Ovary (tissue), 9 donors: Measurements from ENCODE around the gene C1S. TPM values are rescaled to one million over a fixed set of nuclear protein-coding genes. Genes with fewer than 3 reads are reported as not detected.
A peak's percentile ranks its signal among the peaks of the same experiment; 100 is the strongest.

Experiments
- DNase-seq, 5 donors: peaks; one replicate each; pipeline ENCODE4 v3.0.0-alpha.2; 2019 to 2020
- H3K27ac ChIP-seq, 2 donors: fragments of 200-600 bp; one replicate each; pipeline versions ENCODE4 v1.5.1 to v1.8.0; 2019 to 2022
- H3K27me3 ChIP-seq: fragments of 200-600 bp; one replicate; pipeline ENCODE4 v1.8.0; 2022
- H3K36me3 ChIP-seq: fragments of 200-600 bp; sonication (generic); one replicate; pipeline ENCODE4 v1.5.1; 2019
- H3K4me1 ChIP-seq: one replicate; pipeline ENCODE4 v1.8.1; 2013; ENCODE audit warnings: mild to moderate bottlenecking, moderate library complexity; ENCODE audit not compliant: insufficient read depth
- H3K4me3 ChIP-seq: fragments of 200-600 bp; sonication (generic); one replicate; pipeline ENCODE4 v1.5.1; 2017
- H3K9me3 ChIP-seq, 2 donors: fragments of 200-600 bp in 1 of 2; sonication (generic) in 1 of 2; one replicate each; pipeline versions ENCODE4 v1.5.1 to v1.8.1; 2013 to 2019; ENCODE audit warnings: mild to moderate bottlenecking in 1 of 2, moderate library complexity in 1 of 2
- EP300 ChIP-seq: sonication (generic); formaldehyde crosslinking; IDR thresholded peaks from one replicate; pipeline ENCODE4 v1.6.1; 2017; ENCODE audit warnings: antibody characterized with exemption
- POLR2A ChIP-seq: fragments of 450-650 bp; IDR thresholded peaks from one replicate; pipeline ENCODE4 v1.6.1; 2017; ENCODE audit warnings: antibody characterized with exemption, mild to moderate bottlenecking, moderate library complexity
- WGBS, 3 donors: extraction: QIAGEN DNeasy Blood & Tissue Kit in 1 of 3; methylation state at CpG; one replicate each; pipeline versions ENCODE4 v1.1.5 to v1.1.7; 2013 to 2017; 5-methylcytosine and 5-hydroxymethylcytosine counted together
- intact Hi-C, 4 donors: fragments of 100-400 bp; cut with DNase I; formaldehyde crosslinking; loops; one replicate each; pipeline versions ENCODE4 v1.11.0 to v1.15.1; 2022 to 2023
- polyA plus RNA-seq, 2 donors: library from polyadenylated mRNA; stranded (reverse); fragments of 200-250 nt in 1 of 2; fragments of 350-450 nt in 1 of 2; fragmentation: Illumina TruSeq in 1 of 2; extraction: RNeasy Lipid Tissue Mini Kit (QIAGEN cat#74804) in 1 of 2; gene quantifications; one replicate each; pipeline ENCODE4 v1.2.3, GENCODE V29; 2013 to 2014
- total RNA-seq, 7 donors: library from RNA; depleted of rRNA in 2 of 7; stranded (reverse); fragments of >200 nt in 2 of 7; fragmentation: NEBNext Ultra II Directional in 3 of 7; extraction: Animal tissue kit (Norgen Biotek cat#: 25700) in 3 of 7; gene quantifications; one replicate each; pipeline versions ENCODE4 v1.1.0 to v1.2.4, GENCODE V29; 2016 to 2023
- TF ChIP-seq, protein P1 (sequence below), 3 donors: fragments of 450-650 bp in 2 of 3; fragments of 200-600 bp in 1 of 3; IDR thresholded peaks; one replicate each; pipeline versions ENCODE4 v1.5.1 to v1.8.0; 2016 to 2022; ENCODE audit warnings: antibody characterized with exemption in 3 of 3, mild to moderate bottlenecking in 1 of 3
- donor health status: DM: no; HTN: no; CAD: no; lungs with moderate emphysema.
- donor health status: DM: no; HTN: no; CAD: no.
- donor health status: Bipolar disorder and iron deficiency.
- donor health status: DM: yes; HTN: yes; CAD: no.
- donor health status: DM: no; HTN: no; CAD: no.
- donor health status: DM: yes; HTN: yes; CAD: no.

C1S gene
- total and polyA plus RNA-seq, 9 donors: 499 to 1,495 (median 952) TPM

DNA sequence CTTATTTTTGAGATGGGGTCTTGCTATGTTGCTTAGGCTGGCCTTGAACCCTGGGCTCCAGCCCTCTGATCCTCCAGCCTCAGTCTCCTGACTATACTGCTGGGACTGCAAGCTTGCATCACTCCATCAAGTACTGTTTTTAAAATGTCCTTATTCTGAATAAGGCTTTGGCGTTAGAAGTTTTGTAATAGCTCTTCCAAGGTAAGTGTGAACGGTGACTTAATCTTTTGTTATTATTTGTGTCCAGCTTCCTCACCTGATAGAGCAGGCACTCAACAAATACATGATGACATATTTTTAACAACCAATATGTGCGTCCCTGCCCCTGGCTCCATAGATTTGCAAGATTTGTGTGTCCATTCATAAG, 47.1 kb downstream of the C1S start:
- intact Hi-C loops: loop anchor here in 3 of 4 donors (2.0 to 5.0 kb wide), 2 partner anchors 15 to 45 kb away; partner anchors contain the start of genes C1S (in 2 of the 3) and C1R (in 1 of the 3)

DNA sequence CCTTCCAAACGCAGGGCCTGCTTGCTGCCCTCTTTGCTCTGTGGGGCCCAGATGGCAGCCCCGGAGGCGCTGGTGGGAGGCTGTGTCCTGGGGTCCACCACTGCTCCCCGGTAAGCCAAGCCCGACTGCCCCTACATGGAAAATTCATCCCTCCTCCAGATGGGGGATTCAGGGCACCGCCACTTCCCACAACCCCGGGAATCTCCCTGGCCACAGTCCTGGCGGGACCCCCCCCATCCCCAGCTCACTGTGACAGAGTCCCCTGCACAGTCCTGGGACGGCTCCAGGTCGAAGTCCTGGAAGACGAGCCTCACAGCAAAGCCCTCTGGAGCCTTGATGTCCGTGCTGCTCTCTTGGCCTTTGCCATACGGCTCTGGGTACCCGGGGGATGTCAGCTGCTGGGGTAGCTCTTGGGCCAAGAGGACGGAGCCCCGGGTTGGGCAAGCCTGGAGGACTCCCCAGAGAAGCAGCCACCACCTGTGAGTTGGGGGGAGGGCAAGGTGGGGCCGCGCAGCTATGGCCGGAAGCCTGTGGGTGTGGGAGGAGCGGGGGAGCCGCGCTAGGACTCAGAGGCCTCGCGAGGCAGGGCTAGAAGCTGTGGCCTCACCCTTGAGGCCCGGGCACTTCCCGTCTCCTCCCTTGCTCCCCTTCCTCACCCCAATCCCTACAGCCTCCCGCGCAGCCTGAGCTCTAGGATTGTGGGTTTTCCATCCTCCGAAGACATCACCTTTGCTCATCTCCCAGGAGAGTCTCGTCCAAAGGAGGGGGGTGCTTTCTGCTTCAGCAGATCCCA, 47.7 kb downstream of the C1S start:
- no peaks in the 10 kb centered on the region for H3K9me3 ChIP-seq
- TF ChIP-seq, protein P1, sequence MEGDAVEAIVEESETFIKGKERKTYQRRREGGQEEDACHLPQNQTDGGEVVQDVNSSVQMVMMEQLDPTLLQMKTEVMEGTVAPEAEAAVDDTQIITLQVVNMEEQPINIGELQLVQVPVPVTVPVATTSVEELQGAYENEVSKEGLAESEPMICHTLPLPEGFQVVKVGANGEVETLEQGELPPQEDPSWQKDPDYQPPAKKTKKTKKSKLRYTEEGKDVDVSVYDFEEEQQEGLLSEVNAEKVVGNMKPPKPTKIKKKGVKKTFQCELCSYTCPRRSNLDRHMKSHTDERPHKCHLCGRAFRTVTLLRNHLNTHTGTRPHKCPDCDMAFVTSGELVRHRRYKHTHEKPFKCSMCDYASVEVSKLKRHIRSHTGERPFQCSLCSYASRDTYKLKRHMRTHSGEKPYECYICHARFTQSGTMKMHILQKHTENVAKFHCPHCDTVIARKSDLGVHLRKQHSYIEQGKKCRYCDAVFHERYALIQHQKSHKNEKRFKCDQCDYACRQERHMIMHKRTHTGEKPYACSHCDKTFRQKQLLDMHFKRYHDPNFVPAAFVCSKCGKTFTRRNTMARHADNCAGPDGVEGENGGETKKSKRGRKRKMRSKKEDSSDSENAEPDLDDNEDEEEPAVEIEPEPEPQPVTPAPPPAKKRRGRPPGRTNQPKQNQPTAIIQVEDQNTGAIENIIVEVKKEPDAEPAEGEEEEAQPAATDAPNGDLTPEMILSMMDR (IDR thresholded peaks at IDR 0.05): no peak
- TF ChIP-seq POLR2A: peak; percentile 58
- WGBS, 3 donors: 3 to 9% (median 5%) methylated on average over 29 to 30 of the region's 30 CpGs
- intact Hi-C loops: loop anchor here in 3 of 4 donors (2.0 to 5.0 kb wide), 2 partner anchors 15 to 46 kb away; partner anchors contain the start of genes C1S (in 2 of the 3) and C1R (in 1 of the 3)
- H3K4me3 ChIP-seq: peak overlapping the region; percentile 70
- peaks cover 5% of the 10 kb centered on the region for H3K4me1 ChIP-seq
- H3K27me3 ChIP-seq: no peaks in the 10 kb centered on the region
- no peaks in the 10 kb centered on the region for H3K36me3 ChIP-seq
- peak; percentile 81 to 86 (median 81) for DNase-seq
- H3K27ac ChIP-seq: peak overlapping the region; percentile 98 to 99

More for the DNA sequence above, 47.1 kb downstream of the C1S start:
- no peak for DNase-seq
- Histone ChIP-seq H3K4me3 (peak overlapping the region; percentile 70), H3K27ac (peak overlapping the region; percentile 98 to 99), H3K27me3 (no peaks in the 10 kb centered on the region), H3K36me3 (no peaks in the 10 kb centered on the region), H3K4me1 (peaks cover 6% of the 10 kb centered on the region), H3K9me3 (no peaks in the 10 kb centered on the region)
- TF ChIP-seq, protein P1 (IDR thresholded peaks at IDR 0.05): no peak
- no peak for TF ChIP-seq POLR2A
- TF ChIP-seq EP300: no peak
- WGBS, 3 donors: 34 to 36% (median 35%) methylated on average over 3 of the region's 3 CpGs

DNA sequence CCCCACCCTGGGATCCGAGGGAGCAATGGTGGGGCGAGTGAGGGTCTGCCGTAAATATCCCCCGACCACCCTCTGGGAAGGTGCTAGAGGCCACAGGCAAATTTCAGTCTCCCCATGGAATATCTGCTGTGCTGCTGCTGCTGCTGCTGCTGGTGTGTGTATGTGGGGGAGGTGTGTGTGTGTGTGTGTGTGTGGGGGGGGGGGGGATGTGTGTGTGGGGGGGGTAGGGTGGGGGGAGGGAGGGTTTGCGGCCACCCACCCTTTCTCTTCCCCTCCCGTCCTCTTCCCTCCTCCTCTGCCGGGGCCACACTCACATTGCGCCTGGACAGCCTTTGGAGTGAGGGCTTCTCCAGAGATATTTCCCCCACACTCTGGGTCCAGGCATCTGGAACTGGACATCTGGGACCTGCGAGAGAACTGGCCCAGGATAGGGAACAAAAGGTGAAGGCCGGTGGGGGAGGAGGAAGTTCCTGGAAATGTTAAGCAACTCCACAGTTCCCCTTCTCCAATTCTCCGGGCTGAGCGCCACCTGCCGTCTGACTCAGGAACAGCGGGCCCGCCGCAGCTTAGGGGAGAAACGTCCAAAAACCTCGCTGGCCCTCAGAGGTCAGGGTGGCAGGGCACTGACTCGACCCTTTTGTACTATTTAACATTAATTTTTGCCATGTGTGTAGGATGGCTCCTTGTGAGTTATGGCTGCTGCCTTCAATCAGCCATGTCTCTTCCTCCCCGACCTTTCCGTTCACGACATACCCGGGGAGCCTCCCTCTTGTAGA, 48.5 kb downstream of the C1S start, which contains the start of gene C1RL:
Gene C1RL, minus strand, starts transcription at position 419 of the 776 bp plus-strand sequence. Its CDS starts 34 bp downstream, at position 385.
- WGBS, 3 donors: 10 to 12% (median 11%) methylated on average over 22 to 23 of the region's 23 CpGs
- peaks cover 5% of the 10 kb centered on the region for H3K4me1 ChIP-seq
- peak within 1 kb of the TSS; percentile 70 for H3K4me3 ChIP-seq
- intact Hi-C loops: loop anchor here in 3 of 4 donors (1.0 to 5.0 kb wide), 3 partner anchors 16 to 49 kb away; partner anchors contain the start of genes C1S (in 3 of the 3) and C1R (in 1 of the 3)
- TF ChIP-seq EP300: peak; percentile 99
- TF ChIP-seq, protein P1 (IDR thresholded peaks at IDR 0.05): peak; percentile 96 to 99 (median 98)
- TF ChIP-seq POLR2A: peak; percentile 83
- DNase-seq: peak; percentile 96 to 98 (median 97)
- no peaks in the 10 kb centered on the region for H3K27me3 ChIP-seq
- H3K36me3 ChIP-seq: no peaks in the 10 kb centered on the region
- no peaks in the 10 kb centered on the region for H3K9me3 ChIP-seq
- peak within 1 kb of the TSS; percentile 98 to 99 for H3K27ac ChIP-seq

DNA sequence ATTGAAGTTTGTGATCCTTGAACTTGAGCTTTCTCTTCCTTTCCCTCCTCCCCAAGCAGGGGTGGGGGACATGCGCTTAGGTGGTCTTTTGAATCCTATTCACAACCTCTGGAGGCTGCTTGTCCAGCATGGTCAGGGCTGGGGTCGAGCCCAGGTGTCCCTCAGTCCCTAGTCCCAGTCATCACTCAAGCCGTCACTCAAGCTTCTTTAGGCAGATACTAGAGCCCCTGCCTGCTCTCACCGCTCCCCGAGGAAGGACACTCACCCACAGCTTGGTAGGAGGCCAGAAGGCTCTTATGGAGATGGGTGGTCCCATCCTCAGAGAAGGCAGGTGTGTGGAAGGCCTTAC, 49.0 kb downstream of the C1S start:
- Histone ChIP-seq H3K4me3 (peak overlapping the region; percentile 6), H3K4me1 (peaks cover 5% of the 10 kb centered on the region), H3K27me3 (no peaks in the 10 kb centered on the region), H3K36me3 (no peaks in the 10 kb centered on the region), H3K27ac (peak overlapping the region; percentile 51 to 99), H3K9me3 (no peaks in the 10 kb centered on the region)
- 60 to 68% (median 61%) methylated on average over 5 of the region's 5 CpGs for WGBS, 3 donors
- DNase-seq: no peak
- intact Hi-C loops: loop anchor here in 3 of 4 donors (1.0 to 5.0 kb wide), 3 partner anchors 17 to 49 kb away; partner anchors contain the start of genes C1S (in 3 of the 3) and C1R (in 1 of the 3)
- TF ChIP-seq, protein P1 (IDR thresholded peaks at IDR 0.05): no peak
- TF ChIP-seq EP300 (no peak), POLR2A (no peak)
